NCI-H1092 (cell line): ENCODE measurements around the gene EMX1.
A peak's percentile ranks its signal among the peaks of the same experiment; 100 is the strongest.
"Not testable (repeated sequence)": the region's sequence is repeated elsewhere in the genome, so short reads cannot be mapped to it uniquely, and the experiment has no call there.

Source experiments
- DNase-seq: peaks from one replicate; lab custom pipeline; 2025; lab: John Stamatoyannopoulos, UW

Gene EMX1

GRCh38 chr2:72900191-72900825 is 17.0 kb upstream of the EMX1 start:
- DNase-seq: no peak

- DNase-seq: no peak
Measured at GRCh38 chr2:72901426-72901825, 15.9 kb upstream of the EMX1 start.

GRCh38 chr2:72907369-72907768 is 9.9 kb upstream of the EMX1 start:
- not testable (repeated sequence) for DNase-seq

- no peak for DNase-seq
Measured at GRCh38 chr2:72908741-72909140, 8.6 kb upstream of the EMX1 start.

GRCh38 chr2:72911256-72911655 is 6.1 kb upstream of the EMX1 start:
- DNase-seq: no peak

- DNase-seq: no peak
Measured at GRCh38 chr2:72913486-72914205, 3.7 kb upstream of the EMX1 start.

GRCh38 chr2:72914206-72914559 is 3.1 kb upstream of the EMX1 start:
- DNase-seq: no peak

- no peak for DNase-seq
Measured at GRCh38 chr2:72914589-72915319, 2.6 kb upstream of the EMX1 start.

GRCh38 chr2:72915320-72915906 is 1.9 kb upstream of the EMX1 start:
- no peak for DNase-seq

GRCh38 chr2:72915907-72916742 is 1.2 kb upstream of the EMX1 start:
- DNase-seq: no peak

GRCh38 chr2:72916743-72917137 is 579 bp upstream of the EMX1 start:
- no peak for DNase-seq

GRCh38 chr2:72917877-72918553 is 696 bp downstream of the EMX1 start:
- DNase-seq: no peak

GRCh38 chr2:72919414-72920317 is 2.3 kb downstream of the EMX1 start:
- DNase-seq: no peak

- DNase-seq: peak; percentile 8
Measured at GRCh38 chr2:72920318-72921087, 3.2 kb downstream of the EMX1 start.

- no peak for DNase-seq
Measured at GRCh38 chr2:72921088-72921851, 4.0 kb downstream of the EMX1 start.

- DNase-seq: no peak
Measured at GRCh38 chr2:72921853-72922252, 4.5 kb downstream of the EMX1 start.

GRCh38 chr2:72923833-72924352 is 6.6 kb downstream of the EMX1 start:
- no peak for DNase-seq
